Adrenal gland (tissue), 12 donors: ENCODE results near the gene GSTA5. TPM values are rescaled to one million over a fixed set of nuclear protein-coding genes. Genes with fewer than 3 reads are reported as not detected.

Experiments used
- polyA plus RNA-seq, 3 donors: library from polyadenylated mRNA; stranded (reverse); fragments of 200-250 nt in 2 of 3; fragments of 350-450 nt in 1 of 3; fragmentation: Illumina TruSeq in 1 of 3; extraction: RNeasy Lipid Tissue Mini Kit (QIAGEN cat#74804) in 1 of 3; gene quantifications; one replicate each; pipeline ENCODE4 v1.2.3, GENCODE V29; 2013 to 2014
- total RNA-seq, 9 donors: library from RNA; depleted of rRNA in 4 of 9; stranded (reverse); fragments of >200 nt in 4 of 9; fragments of 120-200 nt in 1 of 9; fragmentation: NEBNext Ultra II Directional in 1 of 9; extraction: Animal tissue kit (Norgen Biotek cat#: 25700) in 1 of 9; gene quantifications; one replicate each; pipeline versions ENCODE4 v1.1.0 to v1.2.4, GENCODE V29; 2013 to 2023
- donor health status: healthy with polysubstance abuse.
- donor health status: Bipolar disorder and iron deficiency.
- donor health status: DM: yes; HTN: yes; CAD: no.
- donor health status: DM: no; HTN: no; CAD: no.
- donor health status: DM: no; HTN: no; CAD: no.
- donor health status: DM: yes; HTN: yes; CAD: no.

Gene GSTA5
- total and polyA plus RNA-seq, 12 donors: not detected

Other genes with a start within 250 kb of the GSTA5 start
- 10 to 100 TPM; 26.7 to 70.9 (median 51.4) TPM for gene TMEM14A, start 169.7 kb downstream of the GSTA5 start, total RNA-seq
- 10 to 100 TPM; 12.9 to 63.2 (median 25.1) TPM for gene TMEM14A, start 169.7 kb downstream of the GSTA5 start, polyA plus RNA-seq
- 1 to 10 TPM in 8 of 9 donors, under 1 TPM in 1; 0.46 to 4.9 (median 1.9) TPM for gene GSTA2, start 77.3 kb downstream of the GSTA5 start, total RNA-seq
- gene GSTA2, start 77.3 kb downstream of the GSTA5 start, polyA plus RNA-seq: 1 to 10 TPM in 2 of 3 donors, under 1 TPM in 1; 0.32 to 8.4 (median 2.0) TPM
- gene GSTA1, start 37.0 kb downstream of the GSTA5 start, total RNA-seq: 1,000 to 10,000 TPM in 4 of 9 donors, 100 to 1,000 TPM in 5; 185 to 5,177 (median 650) TPM
- 1,000 to 10,000 TPM in 2 of 3 donors, 100 to 1,000 TPM in 1; 118 to 3,206 (median 1,070) TPM for gene GSTA1, start 37.0 kb downstream of the GSTA5 start, polyA plus RNA-seq
- 100 to 1,000 TPM in 1 of 9 donors, 10 to 100 TPM in 8; 12.7 to 179 (median 40.1) TPM for gene GSTA3, start 68.9 kb upstream of the GSTA5 start, total RNA-seq
- gene GSTA3, start 68.9 kb upstream of the GSTA5 start, polyA plus RNA-seq: 100 to 1,000 TPM in 1 of 3 donors, 10 to 100 TPM in 1, 1 to 10 TPM in 1; 8.1 to 431 (median 76.4) TPM
- 1,000 to 10,000 TPM in 1 of 9 donors, 100 to 1,000 TPM in 8; 165 to 1,013 (median 404) TPM for gene GSTA4, start 154.5 kb upstream of the GSTA5 start, total RNA-seq
- 1,000 to 10,000 TPM in 1 of 3 donors, 100 to 1,000 TPM in 2; 144 to 1,199 (median 302) TPM for gene GSTA4, start 154.5 kb upstream of the GSTA5 start, polyA plus RNA-seq
- gene CILK1, start 221.0 kb upstream of the GSTA5 start, total RNA-seq: 10 to 100 TPM; 25.3 to 71.1 (median 44.9) TPM
- gene CILK1, start 221.0 kb upstream of the GSTA5 start, polyA plus RNA-seq: 10 to 100 TPM; 11.7 to 52.7 (median 12.1) TPM
- 100 to 1,000 TPM in 8 of 9 donors, 10 to 100 TPM in 1; 42.7 to 396 (median 150) TPM for gene FBXO9, start 224.6 kb upstream of the GSTA5 start, total RNA-seq
- 100 to 1,000 TPM in 1 of 3 donors, 10 to 100 TPM in 2; 60.1 to 176 (median 60.8) TPM for gene FBXO9, start 224.6 kb upstream of the GSTA5 start, polyA plus RNA-seq